ENCODE results near the gene LDB2.
"Not testable (repeated sequence)": the region's sequence is repeated elsewhere in the genome, so short reads cannot be mapped to it uniquely, and the experiment has no call there.

DNA sequence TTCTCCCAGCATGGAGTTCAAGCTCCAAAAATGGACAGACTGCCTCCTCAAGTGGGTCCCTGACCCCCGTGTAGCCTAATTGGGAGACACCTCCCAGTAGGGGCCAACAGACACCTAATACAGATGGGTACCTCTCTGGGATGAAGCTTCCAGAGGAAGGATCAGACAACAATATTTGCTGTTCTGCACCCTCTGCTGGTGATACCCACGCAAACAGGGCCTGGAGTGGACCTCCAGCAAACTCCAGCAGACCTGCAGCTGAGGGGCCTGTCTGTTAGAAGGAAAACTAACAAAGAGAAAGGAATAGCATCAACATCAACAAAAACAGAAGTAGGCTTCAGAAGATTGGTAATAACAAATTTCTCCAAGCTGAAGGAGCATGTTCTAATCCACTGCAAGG lies 269.2 kb downstream of the LDB2 start:
- not testable (repeated sequence) for TF ChIP-seq ESRRA (IDR thresholded peaks at IDR 0.05; ENCODE audit: borderline replicate concordance, low read length); POLR2A (IDR thresholded peaks at IDR 0.05; ENCODE audit: low read length)

Measured in A549 (cell line).